ENCODE data around the gene TM9SF1. TPM values are rescaled to one million over a fixed set of nuclear protein-coding genes. Genes with fewer than 3 reads are reported as not detected.

The TM9SF1 gene
- total RNA-seq, 1 donor from 2014 or later = 30.5 TPM

- H3K36me3 Mint-ChIP-seq = peaks cover 16% of the 10 kb centered on the region
- no peaks in the 10 kb centered on the region for H3K9me3 Mint-ChIP-seq
- peaks cover 8% of the 10 kb centered on the region for H4K20me1 ChIP-seq (ENCODE audit: low read depth)
- no peak overlapping the region for H2AFZ ChIP-seq (replicated peaks)
- no peaks in the 10 kb centered on the region for H3K27me3 Mint-ChIP-seq (ENCODE audit: insufficient read depth, low read depth)
- TF ChIP-seq EZH2phosphoT487 (IDR thresholded peaks at IDR 0.05) = no peak
- TF ChIP-seq EZH2 (IDR thresholded peaks at IDR 0.05) = no peak
- no peak for TF ChIP-seq CTCF (IDR thresholded peaks at IDR 0.05)
- peak overlapping the region; percentile 23 for H3K9ac ChIP-seq
- peak overlapping the region; percentile 100 for H3K4me3 Mint-ChIP-seq
- H3K4me2 ChIP-seq = peak overlapping the region; percentile 93
- H3F3A ChIP-seq (ENCODE audit: low read depth) = peaks cover 18% of the 10 kb centered on the region
- no peaks in the 10 kb centered on the region for H3K36me3 ChIP-seq
- no peak for DNase-seq (ENCODE audit: low spot score)
- no peak overlapping the region for H3K27ac ChIP-seq
- no peak overlapping the region for H3K4me3 ChIP-seq
- H3K27ac Mint-ChIP-seq = no peak overlapping the region
- peaks cover 46% of the 10 kb centered on the region for H3K79me2 ChIP-seq (ENCODE audit: low read depth)
- peaks cover 15% of the 10 kb centered on the region for H3K4me1 ChIP-seq
- peaks cover 23% of the 10 kb centered on the region for H3K4me1 Mint-ChIP-seq
- H3K27me3 ChIP-seq = no peaks in the 10 kb centered on the region
- H3K9me3 ChIP-seq (ENCODE audit: low read depth) = no peaks in the 10 kb centered on the region
Measured at GRCh38 chr14:24234095-24235005, 39.1 kb upstream of the TM9SF1 start.

GRCh38 chr14:24233538-24233866, 38.3 kb upstream of the TM9SF1 start:
- Histone ChIP-seq H3K79me2 (ENCODE audit: low read depth) (peaks cover 53% of the 10 kb centered on the region), H3K4me1 (peaks cover 15% of the 10 kb centered on the region), H2AFZ (replicated peaks) (no peak overlapping the region), H3F3A (ENCODE audit: low read depth) (peaks cover 18% of the 10 kb centered on the region), H3K4me2 (peak overlapping the region; percentile 93), H4K20me1 (ENCODE audit: low read depth) (peaks cover 8% of the 10 kb centered on the region), H3K9me3 (ENCODE audit: low read depth) (no peaks in the 10 kb centered on the region), H3K36me3 (no peaks in the 10 kb centered on the region), H3K9ac (peak overlapping the region; percentile 68), H3K4me3 (peak overlapping the region; percentile 87), H3K27ac (no peak overlapping the region), H3K27me3 (no peaks in the 10 kb centered on the region)
- Mint-ChIP-seq H3K36me3 (peaks cover 13% of the 10 kb centered on the region), H3K4me1 (peaks cover 23% of the 10 kb centered on the region), H3K4me3 (peak overlapping the region; percentile 100), H3K27ac (peak overlapping the region; percentile 93), H3K27me3 (ENCODE audit: insufficient read depth, low read depth) (no peaks in the 10 kb centered on the region), H3K9me3 (no peaks in the 10 kb centered on the region)
- DNase-seq (ENCODE audit: low spot score) = no peak
- no peak for TF ChIP-seq EZH2phosphoT487 (IDR thresholded peaks at IDR 0.05)
- TF ChIP-seq EZH2 (IDR thresholded peaks at IDR 0.05) = no peak
- TF ChIP-seq CTCF (IDR thresholded peaks at IDR 0.05) = no peak

- no peak for DNase-seq (ENCODE audit: low spot score)
- peaks cover 8% of the 10 kb centered on the region for H4K20me1 ChIP-seq (ENCODE audit: low read depth)
- H3K4me2 ChIP-seq = peak within 1 kb of the TSS; percentile 93
- peak within 1 kb of the TSS; percentile 100 for H2AFZ ChIP-seq (replicated peaks)
- no peaks in the 10 kb centered on the region for H3K27me3 ChIP-seq
- Mint-ChIP-seq H3K36me3 (peaks cover 8% of the 10 kb centered on the region), H3K27ac (peak within 1 kb of the TSS; percentile 93), H3K27me3 (ENCODE audit: insufficient read depth, low read depth) (no peaks in the 10 kb centered on the region), H3K4me3 (peak within 1 kb of the TSS; percentile 100), H3K4me1 (peaks cover 23% of the 10 kb centered on the region), H3K9me3 (no peaks in the 10 kb centered on the region)
- peaks cover 59% of the 10 kb centered on the region for H3K79me2 ChIP-seq (ENCODE audit: low read depth)
- H3K9ac ChIP-seq = peak within 1 kb of the TSS; percentile 88
- H3F3A ChIP-seq (ENCODE audit: low read depth) = peaks cover 18% of the 10 kb centered on the region
- H3K27ac ChIP-seq = peak within 1 kb of the TSS; percentile 82
- H3K9me3 ChIP-seq (ENCODE audit: low read depth) = no peaks in the 10 kb centered on the region
- no peak for TF ChIP-seq CTCF (IDR thresholded peaks at IDR 0.05)
- no peaks in the 10 kb centered on the region for H3K36me3 ChIP-seq
- H3K4me1 ChIP-seq = peaks cover 15% of the 10 kb centered on the region
- H3K4me3 ChIP-seq = peak within 1 kb of the TSS; percentile 87
Measured at GRCh38 chr14:24232645-24233537, 37.6 kb upstream of the TM9SF1 start, which contains the start of gene GMPR2. TSS of gene GMPR2 (plus strand) at chr14:24232929. CDS start at chr14:24233254, 325 bp downstream.
